ENCODE measurements around the gene SLC36A1.

Gene SLC36A1

GRCh38 chr5:151464101-151464500, 16.7 kb downstream of the SLC36A1 start:
- no peak overlapping the region for H3K4me3 ChIP-seq (ENCODE audit: low read depth, low read length)
- CTCF ChIA-PET = interaction anchor here (1.2 to 7.0 kb wide), 4 partner anchors 9 to 18 kb away, joined by 3 to 97 read pairs (median 6); partner anchors contain the start of gene SLC36A1
- TF ChIP-seq CTCF (IDR thresholded peaks at IDR 0.05; ENCODE audit: insufficient read depth, low read length, missing control alignments) = no peak
- no peak for DNase-seq (ENCODE audit: low read depth, low spot score)
- POLR2A ChIA-PET = no interaction called here

DNA sequence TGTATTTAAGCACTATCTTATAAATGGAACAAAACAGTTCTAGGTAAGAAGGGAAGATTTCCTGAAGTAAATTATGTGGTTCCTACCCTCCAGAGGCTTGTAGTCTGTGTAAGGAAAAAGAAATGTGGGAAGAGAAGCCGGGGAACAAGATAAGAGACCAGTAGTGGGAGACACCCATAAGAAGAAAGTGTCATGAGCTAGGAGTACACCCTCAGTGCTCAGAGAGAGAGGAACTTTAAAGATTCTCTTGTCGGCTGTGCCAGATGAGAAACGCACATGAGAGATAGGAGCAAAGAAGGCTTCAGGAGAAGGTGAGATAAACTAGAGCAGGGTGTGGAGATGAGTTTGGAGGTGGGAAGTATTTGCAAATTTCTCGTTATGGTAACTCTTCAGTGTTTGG, 18.1 kb downstream of the SLC36A1 start:
- H3K4me3 ChIP-seq (ENCODE audit: low read depth, low read length) = no peak overlapping the region
- ChIA-PET CTCF (interaction anchor here (0.9 kb wide), 1 partner anchor 18 kb away, joined by 5 read pairs; the partner anchor contains the start of gene SLC36A1), POLR2A (no interaction called here)
- no peak for DNase-seq (ENCODE audit: low read depth, low spot score)
- no peak for TF ChIP-seq CTCF (IDR thresholded peaks at IDR 0.05; ENCODE audit: insufficient read depth, low read length, missing control alignments)

- DNase-seq (ENCODE audit: low read depth, low spot score) = no peak
- no peak for TF ChIP-seq CTCF (IDR thresholded peaks at IDR 0.05; ENCODE audit: insufficient read depth, low read length, missing control alignments)
- ChIA-PET POLR2A (no interaction called here), CTCF (interaction anchor here (1.1 to 1.6 kb wide), 3 partner anchors 8 to 184 kb away, joined by 4 to 9 read pairs (median 5); no protein-coding TSS in a partner anchor)
- no peak overlapping the region for H3K4me3 ChIP-seq (ENCODE audit: low read depth, low read length)
Observed at GRCh38 chr5:151467576-151467975, 20.2 kb downstream of the SLC36A1 start.

GRCh38 chr5:151469386-151469785, 22.0 kb downstream of the SLC36A1 start:
- no peak for TF ChIP-seq CTCF (IDR thresholded peaks at IDR 0.05; ENCODE audit: insufficient read depth, low read length, missing control alignments)
- POLR2A ChIA-PET = interaction anchor here (1.0 kb wide), 1 partner anchor 10 kb away, joined by 3 read pairs; no protein-coding TSS in a partner anchor
- H3K4me3 ChIP-seq (ENCODE audit: low read depth, low read length) = no peak overlapping the region
- CTCF ChIA-PET = interaction anchor here (3.0 kb wide), 1 partner anchor 10 kb away, joined by 15 read pairs; no protein-coding TSS in a partner anchor
- DNase-seq (ENCODE audit: low read depth, low spot score) = no peak

DNA sequence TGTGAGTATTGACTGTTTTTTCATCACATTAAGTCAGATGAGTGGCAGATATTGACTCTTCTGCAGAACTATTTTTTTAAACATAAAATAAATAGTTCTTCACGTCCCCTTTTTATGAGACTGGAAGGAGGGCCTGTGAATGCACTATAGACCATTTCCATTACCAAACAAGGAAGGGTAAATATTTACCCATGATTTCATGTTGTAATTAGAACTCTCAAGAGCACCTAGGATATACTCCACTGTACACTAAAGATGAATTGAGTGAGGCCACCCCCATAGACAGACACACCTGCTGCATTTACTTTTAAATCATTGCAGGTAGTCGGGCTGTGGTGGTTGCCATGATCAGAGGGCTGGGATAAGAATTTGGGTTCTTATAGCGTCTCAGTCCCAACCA, 22.6 kb downstream of the SLC36A1 start:
- no peak overlapping the region for H3K4me3 ChIP-seq (ENCODE audit: low read depth, low read length)
- no peak for TF ChIP-seq CTCF (IDR thresholded peaks at IDR 0.05; ENCODE audit: insufficient read depth, low read length, missing control alignments)
- ChIA-PET POLR2A (interaction anchor here (1.0 kb wide), 1 partner anchor 11 kb away, joined by 3 read pairs; no protein-coding TSS in a partner anchor), CTCF (interaction anchor here (3.0 kb wide), 1 partner anchor 10 kb away, joined by 15 read pairs; no protein-coding TSS in a partner anchor)
- DNase-seq (ENCODE audit: low read depth, low spot score) = no peak

GRCh38 chr5:151470439-151470838, 23.0 kb downstream of the SLC36A1 start:
- H3K4me3 ChIP-seq (ENCODE audit: low read depth, low read length) = no peak overlapping the region
- DNase-seq (ENCODE audit: low read depth, low spot score) = no peak
- CTCF ChIA-PET = interaction anchor here (2.0 to 3.0 kb wide), 2 partner anchors 11 to 28 kb away, joined by 6 to 15 read pairs; no protein-coding TSS in a partner anchor
- POLR2A ChIA-PET = no interaction called here
- no peak for TF ChIP-seq CTCF (IDR thresholded peaks at IDR 0.05; ENCODE audit: insufficient read depth, low read length, missing control alignments)

Data from AG04449 (cell line).